H54 (cell line): Measurements from ENCODE around the gene SLC35E3.

Source experiments
- DNase-seq: peaks from one replicate; pipeline ENCODE4 v3.0.0; 2011; ENCODE audit warnings: low spot score, mixed read lengths; ENCODE audit not compliant: insufficient read length
- FAIRE-seq: peaks from 3 replicates; lab custom pipeline; 2011; peaks lifted over from hg19 to GRCh38; lab: Jason Lieb, UNC
- POLR2A ChIP-seq: IDR thresholded peaks from 2 replicates; pipeline ENCODE4 v1.6.1; 2011; ENCODE audit warnings: low read depth, mild to moderate bottlenecking, low read length

Gene SLC35E3

DNA sequence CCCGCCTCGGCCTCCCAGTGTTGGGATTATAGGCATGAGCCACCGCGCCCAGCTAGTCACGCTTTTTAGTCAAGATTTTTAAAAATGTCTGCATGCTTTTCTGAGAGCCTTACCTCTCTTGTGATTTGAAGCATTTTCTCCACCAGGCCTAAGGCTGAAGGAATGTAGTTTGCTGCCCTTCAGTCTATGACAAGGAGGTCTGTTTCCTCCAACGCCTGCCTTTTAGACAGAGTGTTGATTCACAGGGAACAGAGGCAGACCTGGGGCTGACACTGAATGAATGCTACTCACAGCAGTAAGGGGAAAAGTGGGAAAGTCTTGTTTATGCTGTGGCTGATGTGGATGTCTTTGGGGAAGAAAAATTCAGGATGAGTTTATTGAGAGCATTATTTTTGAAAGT lies 34.8 kb downstream of the SLC35E3 start:
- no peak for DNase-seq
- no peak for TF ChIP-seq POLR2A
- FAIRE-seq, result no peak

DNA sequence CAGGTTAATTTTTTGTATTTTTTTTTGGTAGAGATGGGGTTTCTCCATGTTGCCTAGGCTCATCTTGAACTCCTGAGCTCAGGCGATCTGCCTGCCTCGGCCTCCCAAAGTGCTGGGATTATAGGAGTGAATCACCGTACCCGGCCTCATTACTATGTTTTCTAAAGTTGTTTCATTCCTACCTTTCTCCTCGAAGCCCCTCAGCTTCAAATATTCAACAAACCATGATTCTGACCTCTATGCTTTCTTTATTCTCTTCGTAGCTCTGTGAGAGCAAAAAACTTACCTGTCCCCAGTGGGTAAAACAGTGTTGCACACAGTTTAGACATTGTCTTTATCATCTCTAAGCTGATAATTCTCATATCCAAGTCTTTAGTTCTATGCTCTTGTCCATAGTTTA lies 35.8 kb downstream of the SLC35E3 start:
- TF ChIP-seq POLR2A, result no peak
- no peak for FAIRE-seq

DNA sequence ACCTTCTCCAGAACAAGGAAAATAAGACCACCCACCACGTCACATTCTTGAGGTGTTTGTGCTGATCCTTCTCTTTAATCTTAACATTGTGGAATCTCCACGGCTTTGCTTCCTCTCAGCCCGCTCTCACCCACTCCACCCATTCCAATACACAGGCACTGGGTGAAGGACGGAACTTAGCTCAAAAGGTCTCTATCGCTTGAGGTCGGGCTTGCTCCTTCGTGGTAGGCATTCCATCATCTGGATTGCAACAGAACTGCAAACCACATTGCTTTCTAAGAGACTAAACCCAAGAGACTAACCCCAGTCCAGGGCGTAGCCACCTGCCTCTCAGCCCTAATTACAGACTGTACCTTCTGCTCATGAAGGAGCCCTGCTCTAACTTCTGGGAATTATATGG lies 38.0 kb downstream of the SLC35E3 start:
- TF ChIP-seq POLR2A, result no peak
- DNase-seq (no peak), FAIRE-seq (no peak)

More for the DNA sequence above, 35.8 kb downstream of the SLC35E3 start:
- no peak for DNase-seq

DNA sequence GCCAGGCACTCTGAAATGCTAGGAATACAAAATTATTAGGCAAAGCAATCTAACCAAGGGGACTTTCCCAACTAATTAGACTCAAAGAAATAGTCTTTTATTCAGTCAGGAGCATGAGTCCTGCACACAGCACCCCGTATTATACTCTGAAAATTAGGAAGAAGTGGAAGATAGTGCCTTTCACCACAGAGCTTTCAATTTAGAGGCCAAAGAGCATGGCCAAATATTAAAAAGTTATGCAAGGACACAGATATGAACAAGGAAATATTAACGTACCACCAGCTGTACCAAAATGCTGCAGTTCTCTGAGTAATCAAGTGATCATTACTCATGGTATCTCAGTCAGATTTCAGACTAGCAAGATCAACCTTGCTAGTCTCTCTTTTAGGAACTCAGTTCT lies 39.4 kb downstream of the SLC35E3 start:
- no peak for TF ChIP-seq POLR2A
- FAIRE-seq (no peak), DNase-seq (no peak)

DNA sequence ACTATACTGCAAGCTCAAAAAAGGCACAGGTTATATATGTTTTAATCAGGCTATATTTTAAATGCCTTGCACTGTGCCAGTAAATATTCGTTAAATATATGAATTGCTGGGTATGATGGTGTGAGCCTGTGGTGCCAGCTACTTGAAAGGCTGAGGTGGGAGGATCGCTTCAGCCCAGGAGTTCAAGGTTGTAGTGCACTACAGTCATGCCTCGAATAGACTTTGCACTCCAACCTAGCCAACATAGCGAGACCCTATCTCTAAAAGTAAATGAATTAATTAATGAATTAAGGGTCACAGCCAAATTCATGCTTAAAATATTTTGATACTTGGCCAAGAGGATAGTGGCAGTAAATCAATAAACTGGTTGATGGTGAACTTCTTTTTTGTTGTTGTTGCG lies 39.8 kb downstream of the SLC35E3 start:
- FAIRE-seq (no peak), DNase-seq (no peak)
- TF ChIP-seq POLR2A, result no peak

DNA sequence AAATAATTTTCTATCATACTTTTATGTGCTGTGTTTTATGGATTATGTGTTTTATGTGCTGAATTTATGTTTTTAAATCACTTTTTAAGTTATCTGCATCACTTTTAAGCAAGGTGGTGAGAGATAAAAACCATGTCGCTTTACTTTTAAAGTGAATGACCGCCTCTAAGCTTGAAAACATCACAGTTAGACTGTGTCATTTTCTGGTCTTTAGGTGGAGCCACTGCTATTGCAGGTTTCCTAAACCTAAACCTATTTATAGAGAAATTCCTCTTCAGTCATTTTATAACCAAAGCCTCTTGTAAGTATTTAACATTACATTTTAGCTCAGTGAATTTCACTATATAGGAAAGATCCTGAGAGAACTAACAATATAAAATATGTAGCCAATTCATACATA lies 41.0 kb downstream of the SLC35E3 start:
- FAIRE-seq (no peak), DNase-seq (no peak)

DNA sequence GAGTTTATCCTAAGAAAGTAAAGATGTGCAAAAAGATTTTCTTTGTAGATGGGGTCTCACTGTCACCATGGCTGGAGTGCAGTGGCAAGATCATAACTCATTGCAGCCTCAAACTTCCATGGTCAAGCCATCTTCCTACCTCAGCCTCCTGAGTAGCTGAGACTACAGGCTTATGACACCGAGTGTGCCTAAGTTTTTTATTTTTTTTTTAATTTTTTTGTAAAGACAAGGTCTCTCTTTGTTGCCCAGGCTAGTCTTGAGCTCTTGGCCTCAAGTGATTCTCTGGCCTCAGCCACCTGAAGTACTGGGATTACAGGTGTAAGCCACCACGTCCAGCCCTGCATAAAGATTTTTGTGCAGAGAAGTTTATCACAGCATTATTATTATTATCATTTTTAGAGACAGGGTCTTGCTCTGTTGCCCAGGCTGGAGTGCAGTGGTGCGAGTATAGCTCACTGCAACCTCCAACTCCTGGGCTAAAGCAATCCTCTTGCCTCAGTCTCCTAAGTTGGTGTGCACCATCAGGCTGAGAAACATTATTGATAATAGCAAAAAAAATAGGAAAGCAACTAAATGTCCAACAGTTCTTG lies 42.7 kb downstream of the SLC35E3 start:
- no peak for TF ChIP-seq POLR2A
- DNase-seq (no peak), FAIRE-seq (no peak)

More for the DNA sequence above, 41.0 kb downstream of the SLC35E3 start:
- no peak for TF ChIP-seq POLR2A

DNA sequence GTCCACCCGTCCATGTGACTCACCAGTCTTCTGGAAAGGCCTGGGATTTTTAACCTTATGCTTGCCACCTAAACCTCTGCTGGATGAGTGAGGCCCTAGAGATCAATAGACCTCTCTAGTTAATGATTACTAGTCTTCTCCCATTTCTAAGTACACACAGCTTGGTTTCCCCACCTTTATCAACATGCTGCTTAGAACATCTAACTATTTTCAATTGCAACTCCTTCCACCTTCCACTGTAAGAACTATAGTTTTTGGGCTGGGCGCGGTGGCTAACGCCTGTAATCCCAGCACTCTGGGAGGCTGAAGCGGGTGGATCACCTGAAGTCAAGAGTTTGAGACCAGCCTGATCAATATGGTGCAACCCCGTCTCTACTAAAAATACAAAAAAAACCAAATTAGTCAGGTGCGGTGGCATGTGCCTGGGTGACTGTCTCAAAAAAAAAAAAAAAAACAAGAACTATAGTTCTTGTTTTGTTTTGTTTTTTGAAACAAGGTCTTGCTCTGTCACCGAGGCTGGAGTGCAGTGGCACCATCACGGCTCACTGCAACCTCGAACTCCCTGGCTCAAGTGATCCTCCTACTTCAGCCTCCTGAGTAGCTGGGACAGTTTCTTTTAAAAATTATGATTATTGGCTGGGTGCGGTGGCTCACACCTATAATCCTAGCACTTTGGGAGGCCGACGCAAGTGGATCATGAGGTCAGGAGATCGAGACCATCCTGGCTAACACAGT lies 43.3 kb downstream of the SLC35E3 start:
- no peak for FAIRE-seq
- no peak for DNase-seq
- no peak for TF ChIP-seq POLR2A

DNA sequence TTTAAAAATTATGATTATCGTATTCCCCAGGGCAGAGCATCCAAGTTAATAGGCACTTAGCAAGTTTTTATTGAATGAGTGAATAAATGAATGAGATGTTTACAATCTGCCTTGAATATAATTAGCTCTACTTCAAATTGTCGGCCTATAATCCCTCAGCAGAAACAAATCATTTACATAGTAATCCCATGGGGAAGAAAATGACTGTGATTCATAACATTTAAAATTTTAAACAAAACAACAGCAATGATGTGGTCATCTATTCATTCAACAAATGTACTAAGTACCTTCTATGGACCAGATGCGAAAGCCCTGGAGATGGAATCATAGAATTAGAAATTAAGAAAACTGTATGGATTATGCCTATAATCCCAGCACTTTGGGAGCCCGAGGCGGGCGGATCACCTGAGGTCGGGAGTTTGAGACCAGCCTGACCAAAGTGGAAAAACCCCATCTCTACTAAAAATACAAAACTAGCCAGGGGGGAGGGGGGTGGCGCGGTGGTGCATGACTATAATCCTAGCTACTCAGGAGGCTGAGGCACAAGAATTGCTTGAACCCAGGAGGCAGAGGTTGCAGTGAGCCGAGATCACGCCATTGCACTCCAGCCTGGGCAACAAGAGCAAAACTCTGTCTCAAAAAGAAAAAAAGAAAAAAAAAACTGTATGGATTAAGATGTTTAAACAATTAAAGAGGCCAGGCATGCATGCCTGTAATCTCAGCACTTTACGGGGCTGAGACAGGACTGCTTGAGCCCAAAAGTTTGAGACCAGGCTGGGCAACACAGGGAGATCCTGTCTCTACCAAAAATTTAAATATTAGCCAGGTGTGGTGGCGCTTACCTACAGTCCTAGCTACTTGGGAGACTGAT lies 44.3 kb downstream of the SLC35E3 start:
- FAIRE-seq (no peak), DNase-seq (no peak)
- no peak for TF ChIP-seq POLR2A

DNA sequence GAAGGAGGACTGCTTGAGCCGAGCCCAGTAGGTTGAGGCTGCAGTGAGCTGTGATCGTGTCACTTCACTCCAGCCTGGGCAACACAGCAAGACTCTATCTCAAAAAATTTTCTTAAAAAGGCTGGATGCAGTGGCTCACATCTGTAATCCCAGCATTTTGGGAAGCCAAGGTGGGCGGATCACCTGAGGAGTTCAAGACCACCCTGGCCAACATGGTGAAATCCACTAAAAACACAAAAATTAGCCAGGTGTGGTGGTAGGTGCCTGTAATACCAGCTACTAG lies 44.9 kb downstream of the SLC35E3 start:
- FAIRE-seq, result no peak
- TF ChIP-seq POLR2A, result no peak
- DNase-seq, result no peak

DNA sequence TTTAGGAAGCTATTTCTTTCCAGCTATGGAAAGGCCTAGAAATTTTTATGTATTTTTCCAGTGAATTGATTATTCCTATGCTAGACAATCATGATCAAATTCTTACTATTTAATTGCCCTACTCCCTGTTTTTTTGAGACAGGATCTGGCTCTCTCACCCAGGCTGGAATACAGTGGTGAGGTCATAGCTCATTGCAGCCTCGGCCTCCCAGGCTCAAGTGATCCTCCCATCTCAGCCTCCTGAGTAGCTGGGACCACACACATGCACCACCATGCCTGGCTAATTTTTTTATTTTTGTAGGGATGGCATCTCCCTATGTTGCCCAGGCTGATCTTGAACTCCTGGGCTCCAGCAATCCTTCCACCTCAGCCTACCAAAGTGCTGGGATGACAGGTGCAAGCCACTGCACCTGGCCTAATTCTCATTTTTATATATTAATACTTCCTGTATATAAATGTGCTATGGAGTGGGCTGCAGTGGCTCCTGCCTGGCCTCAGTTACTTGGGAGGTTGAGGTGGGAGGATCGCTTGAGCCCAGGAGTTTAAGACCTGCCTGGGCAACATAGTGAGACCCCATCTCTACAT lies 46.0 kb downstream of the SLC35E3 start:
- DNase-seq, result no peak
- no peak for FAIRE-seq
- TF ChIP-seq POLR2A, result no peak

DNA sequence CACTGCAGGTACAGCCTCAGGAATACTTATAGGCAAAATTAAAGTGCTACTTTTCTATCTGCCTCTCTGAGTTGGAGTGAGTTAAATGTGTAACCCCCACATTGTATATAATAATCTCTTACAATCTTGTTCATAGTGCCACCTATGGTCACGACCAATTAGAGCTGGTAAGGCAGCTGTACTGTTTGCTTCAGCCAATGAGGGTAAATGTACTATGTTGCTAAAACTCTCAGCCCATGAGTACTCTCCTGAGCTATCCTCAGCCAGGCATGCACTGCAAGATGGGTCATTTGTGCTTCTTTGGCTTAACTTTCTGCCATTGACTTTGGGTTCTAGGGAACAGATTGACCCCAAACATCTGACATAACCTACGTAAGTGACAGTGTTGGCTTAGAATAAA lies 47.0 kb downstream of the SLC35E3 start:
- FAIRE-seq (peak; percentile 66), DNase-seq (peak; percentile 64)

DNA sequence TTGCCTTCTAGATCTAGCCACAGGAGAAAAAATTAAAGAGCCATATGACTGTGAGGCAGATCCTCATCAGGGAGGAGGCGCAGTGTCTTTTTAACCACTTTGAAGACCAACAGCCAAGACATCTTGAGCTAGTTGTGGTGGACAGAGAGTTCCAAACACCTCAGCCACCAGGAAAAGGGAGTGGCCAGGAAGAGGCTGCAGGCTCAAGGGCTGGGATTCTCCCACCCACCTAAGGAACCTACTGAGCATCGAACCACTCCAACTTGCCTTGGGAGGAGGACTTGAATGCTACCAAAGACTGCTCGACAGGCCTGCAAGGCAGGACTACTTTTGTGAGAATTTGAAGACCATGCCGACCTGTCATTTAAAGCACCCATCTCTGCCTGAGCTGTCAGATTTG lies 47.5 kb downstream of the SLC35E3 start:
- FAIRE-seq, result no peak
- TF ChIP-seq POLR2A, result no peak
- DNase-seq, result no peak

More for the DNA sequence above, 47.0 kb downstream of the SLC35E3 start:
- no peak for TF ChIP-seq POLR2A
